Activated CD8-positive, alpha-beta memory T cell treated with anti-CD3 and anti-CD28 coated beads for 36 hours (primary cell): ENCODE measurements around the gene TM9SF1. TPM values are rescaled to one million over a fixed set of nuclear protein-coding genes. Genes with fewer than 3 reads are reported as not detected.

ENCODE experiments used
- CTCF ChIA-PET: fragments of 350-600 bp; sonication (Branson Sonifier 250); formaldehyde crosslinking; loops from one replicate; lab custom pipeline; 2021; ENCODE audit warnings: antibody characterized with exemption; lab: Charles Lee
- POLR2A ChIA-PET: fragments of 350-600 bp; sonication (Branson Sonifier 250); formaldehyde crosslinking; loops from one replicate; lab custom pipeline; 2021; ENCODE audit warnings: antibody characterized with exemption; lab: Charles Lee
- total RNA-seq, 2 experiments: library from RNA; stranded (reverse); gene quantifications; one replicate each; pipeline ENCODE4 v1.2.3, GENCODE V29; 2021

Gene TM9SF1
- total RNA-seq, 2 experiments from 2014 or later = 30.6 to 30.7 TPM

- POLR2A ChIA-PET = interaction anchor here (0.6 to 3.3 kb wide), 5 partner anchors 9 to 108 kb away, joined by 3 to 15 read pairs (median 4); partner anchors contain the start of genes CHMP4A, IRF9 and RNF31
- CTCF ChIA-PET = interaction anchor here (0.7 to 1.6 kb wide), 6 partner anchors 10 to 134 kb away, joined by 3 to 5 read pairs (median 4); partner anchors contain the start of genes IRF9 and MDP1
Observed at GRCh38 chr14:24188251-24189058, 6.8 kb downstream of the TM9SF1 start, which contains the start of gene IPO4. Gene IPO4 (minus strand): TSS chr14:24188816. CDS start chr14:24188787, 29 bp downstream.

- ChIA-PET POLR2A (interaction anchor here (3.3 kb wide), 1 partner anchor 26 kb away, joined by 15 read pairs; the partner anchor contains the start of gene IRF9), CTCF (interaction anchor here (1.2 kb wide), 1 partner anchor 26 kb away, joined by 9 read pairs; the partner anchor contains the start of gene IRF9)
Observed at GRCh38 chr14:24187539-24187915, 7.7 kb downstream of the TM9SF1 start.

- ChIA-PET POLR2A (interaction anchor here (0.6 to 3.3 kb wide), 4 partner anchors 9 to 121 kb away, joined by 3 to 15 read pairs (median 6); partner anchors contain the start of genes IRF9 and TM9SF1), CTCF (interaction anchor here (0.6 to 1.9 kb wide), 3 partner anchors 26 to 41 kb away, joined by 3 to 11 read pairs (median 9); partner anchors contain the start of gene IRF9)
Observed at GRCh38 chr14:24186831-24187538, 8.3 kb downstream of the TM9SF1 start.

GRCh38 chr14:24185741-24186140, 9.5 kb downstream of the TM9SF1 start:
- POLR2A ChIA-PET = no interaction called here
- CTCF ChIA-PET = interaction anchor here (1.3 to 1.9 kb wide), 2 partner anchors 10 to 25 kb away, joined by 3 to 11 read pairs; partner anchors contain the start of genes IRF9 and TM9SF1

DNA sequence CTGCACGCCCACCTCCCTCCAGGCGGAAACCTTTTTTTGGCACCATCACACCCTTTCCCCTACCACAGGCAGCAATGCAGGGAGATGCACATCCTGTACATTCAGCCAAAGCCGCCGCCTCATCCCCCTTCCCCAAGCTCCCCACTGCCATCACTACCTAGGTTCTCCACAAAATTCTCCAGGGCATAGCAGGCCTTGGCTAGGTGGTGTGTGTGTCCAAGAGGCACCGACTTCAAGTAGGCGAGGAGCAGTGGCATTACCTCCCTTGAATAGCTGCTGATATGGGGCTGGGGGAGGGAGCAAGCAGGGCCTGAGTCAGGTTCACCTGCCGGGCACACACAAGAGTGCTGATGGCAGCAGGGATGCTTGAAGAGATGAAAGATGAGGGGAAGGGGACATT, 10.2 kb downstream of the TM9SF1 start:
- POLR2A ChIA-PET = no interaction called here

DNA sequence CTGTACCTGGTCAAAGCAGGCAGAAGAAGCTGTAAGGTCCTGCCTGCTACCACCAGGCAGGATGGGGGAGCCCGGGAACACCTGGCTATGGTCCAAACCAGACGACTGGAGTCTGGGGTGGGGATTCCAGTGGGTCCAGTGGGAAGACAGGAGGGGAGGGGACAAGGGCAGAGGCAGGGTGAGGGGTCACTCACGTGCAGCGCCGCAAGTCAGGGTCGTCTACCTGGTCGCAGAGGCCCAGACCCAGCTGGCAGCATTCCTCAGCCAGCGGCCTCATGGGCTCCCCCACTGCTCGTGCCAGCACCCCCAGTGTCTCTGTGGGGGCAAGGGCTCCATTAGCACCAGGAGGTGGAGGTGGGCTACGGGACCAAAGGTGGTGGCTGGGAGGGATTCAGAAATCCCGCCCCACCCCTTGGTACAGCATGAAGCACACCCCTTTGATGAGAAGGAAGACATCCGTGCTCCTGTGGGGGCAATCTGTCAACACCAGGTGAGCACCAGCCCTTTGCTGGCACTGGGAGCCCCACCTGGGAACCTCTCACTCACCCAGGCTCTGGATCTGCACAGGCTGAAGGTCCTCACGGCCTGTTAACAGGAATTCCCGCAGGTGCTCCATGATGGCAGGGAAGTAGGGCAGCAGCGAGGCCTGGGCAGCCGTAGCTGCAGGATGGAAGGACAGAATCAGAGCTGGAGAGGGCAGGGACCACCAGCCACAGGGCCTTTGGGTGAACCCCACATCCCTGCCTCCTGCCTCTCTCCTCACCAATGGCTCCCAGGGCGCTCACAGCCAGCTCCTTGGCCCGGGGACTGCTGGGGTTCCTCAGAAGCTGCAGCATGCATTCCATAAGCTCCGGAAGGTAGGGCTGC, 10.9 kb downstream of the TM9SF1 start:
- ChIA-PET POLR2A (no interaction called here), CTCF (interaction anchor here (1.3 to 1.5 kb wide), 2 partner anchors 11 to 124 kb away, joined by 3 to 4 read pairs; partner anchors contain the start of genes CIDEB and TM9SF1)

More for the DNA sequence above, 10.2 kb downstream of the TM9SF1 start:
- CTCF ChIA-PET = interaction anchor here (1.3 to 1.9 kb wide), 2 partner anchors 11 to 24 kb away, joined by 3 to 11 read pairs; partner anchors contain the start of genes IRF9 and TM9SF1

DNA sequence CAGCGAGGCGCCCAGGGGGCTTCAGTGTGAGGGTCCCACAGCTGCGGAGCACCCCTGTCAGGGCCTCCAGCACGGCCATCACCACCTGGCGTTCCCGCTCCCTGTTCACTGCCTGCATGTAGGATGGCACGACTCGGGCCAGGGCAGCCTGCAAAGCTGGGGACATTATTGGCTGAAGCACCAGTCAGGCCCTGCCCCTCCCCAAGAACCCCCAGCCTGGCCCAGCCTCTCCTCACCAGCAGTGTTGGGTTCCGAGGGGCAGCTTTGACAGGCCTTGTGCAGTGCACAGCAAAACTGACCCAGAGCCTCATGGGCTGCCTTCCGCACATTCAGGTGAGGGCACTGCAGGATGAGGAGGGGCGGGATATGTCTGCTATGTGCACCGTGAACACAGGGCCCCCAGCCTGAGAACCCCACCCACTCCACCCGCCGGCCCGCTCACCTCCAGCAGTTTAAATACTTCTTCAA, 12.2 kb downstream of the TM9SF1 start:
- CTCF ChIA-PET = interaction anchor here (1.3 to 1.5 kb wide), 2 partner anchors 21 to 125 kb away, joined by 4 read pairs; partner anchors contain the start of genes CIDEB and IRF9
- POLR2A ChIA-PET = no interaction called here

DNA sequence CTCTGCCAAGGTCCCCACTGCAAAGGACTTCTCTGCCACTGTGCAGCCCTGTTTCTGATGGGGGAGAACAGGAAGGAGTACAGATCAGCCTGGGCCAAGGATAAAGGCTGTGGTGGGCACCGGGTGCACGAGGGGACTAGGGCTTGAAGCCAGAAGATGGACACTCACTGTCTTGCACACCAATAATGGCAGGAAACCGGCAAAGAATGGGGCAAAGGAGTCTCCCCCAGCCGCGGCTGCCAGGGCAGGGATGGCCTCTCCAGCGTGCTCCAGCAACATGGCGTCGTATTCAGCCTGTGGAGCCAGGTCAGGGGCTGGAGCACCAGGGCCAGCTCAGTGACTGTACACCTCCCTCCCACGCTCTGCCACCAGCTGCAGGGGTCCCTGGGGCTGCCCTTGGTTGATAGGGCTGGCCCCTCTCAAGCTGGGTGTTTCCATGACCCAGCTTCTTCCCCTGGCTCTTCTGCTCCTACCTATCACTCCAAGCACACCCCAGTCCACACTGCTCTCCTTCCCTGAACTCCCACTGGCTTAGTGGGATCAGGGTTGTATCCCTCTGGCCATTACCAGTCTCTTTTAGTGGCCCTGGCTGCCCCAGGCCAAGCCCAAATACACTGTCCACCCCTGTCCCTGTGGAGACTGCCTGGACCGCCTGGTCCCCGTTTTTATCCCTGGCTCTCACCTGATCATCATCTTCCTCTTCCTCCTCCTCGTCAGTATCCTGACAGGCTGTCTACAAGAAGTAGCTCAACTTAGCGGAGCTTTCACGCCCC, 12.9 kb downstream of the TM9SF1 start:
- CTCF ChIA-PET = interaction anchor here (1.3 kb wide), 1 partner anchor 20 kb away, joined by 4 read pairs; the partner anchor contains the start of gene IRF9
- POLR2A ChIA-PET = interaction anchor here (0.9 kb wide), 1 partner anchor 25 kb away, joined by 3 read pairs; no protein-coding TSS in a partner anchor

DNA sequence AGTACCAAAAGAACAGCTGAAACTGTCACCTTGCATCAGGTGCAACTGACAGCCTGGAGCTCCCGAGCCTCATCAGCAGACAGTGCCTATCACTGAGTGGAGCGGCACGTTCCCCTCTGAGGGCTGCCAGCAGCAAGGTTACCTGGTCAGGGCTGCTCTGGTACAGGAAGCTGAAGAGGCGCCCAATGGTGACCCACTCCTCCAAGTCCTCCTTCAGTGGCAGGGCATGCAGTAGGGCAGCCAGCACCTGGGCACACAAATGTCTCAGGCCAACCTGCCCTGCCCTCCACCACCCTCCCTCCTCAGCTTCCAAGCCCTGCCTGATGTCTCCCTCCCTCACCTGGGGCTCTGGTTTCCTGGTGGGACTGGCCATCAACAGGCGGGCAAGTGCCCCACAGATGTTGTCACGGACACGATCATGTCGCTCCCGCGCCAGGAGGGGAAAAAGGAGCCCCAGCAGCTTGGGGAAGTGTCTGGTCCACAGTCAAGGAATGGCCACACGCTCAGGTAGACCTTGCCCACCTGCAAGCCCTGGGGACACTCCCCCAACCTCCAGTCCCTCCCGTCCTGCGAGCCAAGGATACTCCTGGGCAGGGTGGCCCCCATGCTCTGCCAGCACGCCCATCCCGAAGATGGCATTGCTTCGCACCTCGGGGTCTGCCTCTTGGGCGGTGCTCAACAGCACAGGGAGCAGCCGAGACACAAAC, 13.7 kb downstream of the TM9SF1 start:
- CTCF ChIA-PET = interaction anchor here (1.2 kb wide), 1 partner anchor 21 kb away, joined by 5 read pairs; the partner anchor contains the start of gene IRF9
- POLR2A ChIA-PET = interaction anchor here (0.9 to 1.7 kb wide), 2 partner anchors 17 to 26 kb away, joined by 3 to 5 read pairs; no protein-coding TSS in a partner anchor

GRCh38 chr14:24179961-24180796, 15.1 kb downstream of the TM9SF1 start:
- ChIA-PET CTCF (interaction anchor here (1.2 to 1.6 kb wide), 3 partner anchors 15 to 20 kb away, joined by 3 to 5 read pairs (median 5); partner anchors contain the start of gene IRF9), POLR2A (interaction anchor here (0.5 to 1.7 kb wide), 5 partner anchors 8 to 45 kb away, joined by 3 to 5 read pairs (median 4); partner anchors contain the start of genes IPO4 and IRF9)

GRCh38 chr14:24179294-24179960, 15.8 kb downstream of the TM9SF1 start:
- POLR2A ChIA-PET = interaction anchor here (0.7 to 1.7 kb wide), 4 partner anchors 9 to 19 kb away, joined by 3 to 5 read pairs (median 4); partner anchors contain the start of genes IPO4 and IRF9
- CTCF ChIA-PET = interaction anchor here (1.2 to 1.6 kb wide), 2 partner anchors 14 to 18 kb away, joined by 3 to 5 read pairs; partner anchors contain the start of gene IRF9

DNA sequence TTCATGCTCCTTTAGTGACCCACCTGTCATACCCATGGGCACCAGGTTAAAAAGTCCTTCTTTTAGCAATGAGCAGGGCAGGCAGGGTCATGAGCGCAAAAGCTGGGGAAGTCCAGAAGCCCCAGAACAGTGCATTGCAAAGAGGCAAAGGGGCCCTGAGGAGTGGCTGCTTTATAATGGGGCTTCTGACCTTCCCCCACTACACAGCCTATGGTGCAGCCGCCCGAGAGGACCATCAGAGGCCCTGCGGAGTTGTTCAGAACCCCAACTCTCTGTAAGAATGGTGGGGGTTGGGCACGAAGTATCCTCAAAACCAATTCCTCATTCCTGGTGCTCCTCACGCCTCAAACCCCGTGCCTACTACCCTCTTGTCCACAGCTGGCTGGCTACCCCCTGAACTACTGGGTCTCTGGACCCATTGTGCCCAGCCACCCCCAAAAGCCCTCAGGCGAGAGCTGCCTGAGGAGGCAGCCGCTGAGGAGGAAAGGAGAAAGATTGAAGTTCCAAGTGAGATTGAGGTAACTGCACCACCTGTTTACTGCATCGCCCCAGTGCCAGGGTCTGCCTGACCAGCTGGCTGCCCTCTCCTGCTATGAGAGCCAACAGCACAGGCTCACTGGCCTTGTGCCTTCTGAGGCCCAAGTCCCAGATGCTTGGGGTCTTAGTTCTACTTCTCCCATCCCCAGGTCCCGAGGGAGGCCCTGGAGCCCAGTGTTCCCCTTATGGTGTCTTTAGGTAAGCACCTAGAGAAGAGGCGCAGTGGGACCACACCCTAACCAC, 16.7 kb downstream of the TM9SF1 start:
- POLR2A ChIA-PET = no interaction called here
- CTCF ChIA-PET = interaction anchor here (1.6 kb wide), 1 partner anchor 17 kb away, joined by 5 read pairs; the partner anchor contains the start of gene IRF9

GRCh38 chr14:24177891-24178290, 17.4 kb downstream of the TM9SF1 start:
- CTCF ChIA-PET = no interaction called here
- POLR2A ChIA-PET = no interaction called here
